HG03060 (cell line): Measurements from ENCODE around the gene MCHR1.
"Not testable (repeated sequence)": the region's sequence is repeated elsewhere in the genome, so short reads cannot be mapped to it uniquely, and the experiment has no call there.

Experiments
- ATAC-seq: cut with Tn5 transposase; IDR thresholded peaks from one replicate; pipeline ENCODE4 v1.9.1; 2021; ENCODE audit warnings: low read depth, moderate number of reproducible peaks; ENCODE audit not compliant: unreplicated experiment

Gene MCHR1

GRCh38 chr22:40685406-40685805 lies 6.1 kb downstream of the MCHR1 start:
- ATAC-seq = no peak

- ATAC-seq = no peak
Measured at GRCh38 chr22:40687706-40688105, 8.4 kb downstream of the MCHR1 start.

GRCh38 chr22:40690370-40690769 lies 11.1 kb downstream of the MCHR1 start:
- no peak for ATAC-seq

- no peak for ATAC-seq
Measured at GRCh38 chr22:40691532-40691931, 12.2 kb downstream of the MCHR1 start.

DNA sequence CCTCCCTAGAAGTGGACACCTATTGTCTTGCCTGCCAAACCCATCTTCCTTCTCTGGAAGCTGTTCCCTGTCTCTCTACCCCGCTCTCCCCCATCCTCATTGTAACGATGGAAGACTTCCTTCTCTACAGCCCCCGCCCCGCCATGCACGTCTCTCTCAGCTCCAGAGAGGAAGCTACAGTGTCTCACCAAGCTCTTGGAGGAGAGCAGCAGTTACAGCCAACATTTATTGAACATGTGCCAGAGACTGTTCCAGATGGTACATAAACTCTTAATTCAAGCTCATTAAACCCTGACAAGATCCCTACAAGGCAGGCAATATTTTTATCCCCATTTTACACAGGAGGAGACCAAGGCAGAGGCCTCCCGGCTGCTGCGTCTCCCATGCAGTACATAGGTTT lies 15.1 kb downstream of the MCHR1 start:
- no peak for ATAC-seq

DNA sequence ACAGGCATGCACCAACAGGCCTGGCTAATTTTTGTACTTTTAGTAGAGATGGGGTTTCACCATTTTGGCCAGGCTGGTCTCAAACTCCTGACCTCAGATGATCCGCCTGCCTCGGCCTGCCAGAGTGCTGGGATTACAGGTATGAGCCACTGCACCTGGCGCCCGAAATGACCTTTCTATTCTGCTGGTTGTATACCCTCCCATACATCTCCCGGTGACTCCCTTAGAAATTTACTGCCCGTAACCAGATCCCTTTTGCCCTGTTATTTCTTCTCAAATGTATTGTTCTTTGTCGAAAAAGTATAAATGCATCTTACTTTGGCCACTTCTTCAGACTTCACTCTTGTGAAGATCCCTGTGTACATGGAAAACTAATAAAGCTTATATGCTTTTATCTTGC lies 22.0 kb downstream of the MCHR1 start:
- ATAC-seq = no peak

GRCh38 chr22:40703174-40703573 lies 23.9 kb downstream of the MCHR1 start:
- no peak for ATAC-seq

- ATAC-seq = no peak
Measured at GRCh38 chr22:40703736-40704135, 24.5 kb downstream of the MCHR1 start.

GRCh38 chr22:40705918-40706682 lies 26.8 kb downstream of the MCHR1 start:
- no peak for ATAC-seq

- no peak for ATAC-seq
Measured at GRCh38 chr22:40707154-40707553, 27.9 kb downstream of the MCHR1 start.

DNA sequence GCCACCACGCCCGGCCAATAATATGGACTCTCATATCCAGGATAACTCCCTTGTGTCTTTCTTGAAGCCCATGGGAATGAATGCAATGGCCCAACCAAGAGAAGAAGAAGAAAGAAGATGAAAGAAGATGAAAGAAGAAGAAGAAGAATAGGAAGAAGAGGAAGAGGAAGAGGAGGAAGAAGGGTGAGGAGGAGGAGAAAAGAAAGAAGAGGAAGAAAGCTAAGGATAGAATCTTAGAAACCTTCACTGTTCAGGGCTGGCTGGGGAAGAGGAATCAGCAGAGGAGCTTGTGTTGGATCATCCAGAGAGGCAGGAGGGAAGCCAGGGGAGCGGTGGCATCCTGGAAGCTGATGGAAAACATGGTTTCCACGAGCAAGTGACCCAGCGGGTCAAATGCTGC lies 28.9 kb downstream of the MCHR1 start:
- no peak for ATAC-seq

GRCh38 chr22:40709752-40710413 lies 30.6 kb downstream of the MCHR1 start:
- ATAC-seq = no peak

DNA sequence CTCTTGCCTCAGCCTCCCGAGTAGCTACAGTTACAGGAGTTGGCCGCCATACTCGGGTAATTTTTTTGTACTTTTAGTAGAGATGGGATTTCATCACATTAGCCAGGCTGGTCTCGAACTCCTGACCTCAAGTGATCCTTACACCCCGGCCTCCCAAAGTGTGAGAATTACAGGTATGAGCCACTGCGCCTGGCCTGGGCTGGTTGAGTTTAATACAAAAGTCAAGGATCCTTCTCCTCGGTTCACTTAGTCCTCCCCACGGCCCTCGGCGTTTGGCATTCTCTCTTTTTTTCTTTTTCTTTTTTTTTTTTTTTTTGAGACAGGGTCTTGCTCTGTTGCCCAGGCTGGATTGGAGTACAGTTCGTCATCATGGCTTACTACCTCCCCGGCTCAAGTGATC lies 33.0 kb downstream of the MCHR1 start:
- no peak for ATAC-seq

- ATAC-seq = no peak
Measured at GRCh38 chr22:40714499-40715337, 35.4 kb downstream of the MCHR1 start.

DNA sequence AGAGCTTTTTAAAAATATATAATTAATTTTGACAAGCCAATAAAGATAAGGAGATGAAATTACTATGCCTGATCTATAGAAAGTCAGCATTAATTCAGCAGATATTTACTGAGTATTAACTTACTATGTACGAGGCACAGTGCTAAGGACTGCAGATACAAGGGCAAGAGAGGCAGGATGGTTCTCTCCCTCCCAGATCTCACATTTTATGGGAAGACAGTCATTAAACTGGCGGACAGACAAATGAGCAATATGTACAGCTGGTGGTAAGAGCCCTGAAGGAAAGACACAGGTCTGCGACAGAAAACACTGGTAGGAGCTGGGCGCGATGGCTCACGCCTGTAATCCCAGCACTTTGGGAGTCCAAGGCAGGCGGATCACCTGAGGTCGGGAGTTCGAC lies 36.8 kb downstream of the MCHR1 start:
- no peak for ATAC-seq

DNA sequence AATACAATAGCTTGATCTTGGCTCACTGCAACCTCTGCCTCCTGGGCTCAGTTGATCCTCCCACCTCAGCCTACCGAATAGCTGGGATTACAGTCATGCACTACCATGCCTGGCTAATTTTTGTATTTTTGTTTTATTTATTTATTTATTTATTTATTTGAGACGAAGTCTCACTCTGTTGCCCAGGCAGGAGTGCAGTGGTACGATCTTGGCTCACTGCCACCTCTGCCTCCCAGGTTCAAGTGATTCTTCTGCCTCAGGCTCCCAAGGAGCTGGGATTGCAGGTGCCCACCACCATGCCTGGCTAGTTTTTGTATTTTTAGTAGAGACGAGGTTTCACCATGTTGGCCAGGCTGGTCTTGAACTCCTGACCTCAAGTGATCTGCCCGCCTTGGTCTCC lies 38.4 kb downstream of the MCHR1 start:
- not testable (repeated sequence) for ATAC-seq

GRCh38 chr22:40718250-40719204 lies 39.2 kb downstream of the MCHR1 start:
- ATAC-seq = no peak

- no peak for ATAC-seq
Measured at GRCh38 chr22:40719599-40719998, 40.3 kb downstream of the MCHR1 start.

DNA sequence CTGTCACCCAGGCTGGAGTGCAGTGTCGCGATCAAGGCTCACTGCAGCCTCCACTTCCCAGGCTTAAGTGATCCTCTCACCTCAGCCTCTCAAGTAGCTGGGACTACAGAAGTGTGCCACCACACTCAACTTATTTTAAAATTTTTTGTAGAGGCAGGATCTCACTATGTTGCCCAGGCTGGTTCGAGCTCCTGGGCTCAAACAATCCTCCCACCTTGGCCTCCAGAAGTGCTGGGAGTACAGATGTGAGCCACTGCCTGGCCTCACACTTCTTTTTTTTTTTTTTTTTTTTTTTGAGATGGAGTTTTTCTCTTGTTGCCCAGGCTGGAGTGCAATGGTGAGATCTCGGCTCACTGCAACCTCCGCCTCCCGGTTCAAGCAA lies 40.9 kb downstream of the MCHR1 start:
- ATAC-seq = not testable (repeated sequence)

DNA sequence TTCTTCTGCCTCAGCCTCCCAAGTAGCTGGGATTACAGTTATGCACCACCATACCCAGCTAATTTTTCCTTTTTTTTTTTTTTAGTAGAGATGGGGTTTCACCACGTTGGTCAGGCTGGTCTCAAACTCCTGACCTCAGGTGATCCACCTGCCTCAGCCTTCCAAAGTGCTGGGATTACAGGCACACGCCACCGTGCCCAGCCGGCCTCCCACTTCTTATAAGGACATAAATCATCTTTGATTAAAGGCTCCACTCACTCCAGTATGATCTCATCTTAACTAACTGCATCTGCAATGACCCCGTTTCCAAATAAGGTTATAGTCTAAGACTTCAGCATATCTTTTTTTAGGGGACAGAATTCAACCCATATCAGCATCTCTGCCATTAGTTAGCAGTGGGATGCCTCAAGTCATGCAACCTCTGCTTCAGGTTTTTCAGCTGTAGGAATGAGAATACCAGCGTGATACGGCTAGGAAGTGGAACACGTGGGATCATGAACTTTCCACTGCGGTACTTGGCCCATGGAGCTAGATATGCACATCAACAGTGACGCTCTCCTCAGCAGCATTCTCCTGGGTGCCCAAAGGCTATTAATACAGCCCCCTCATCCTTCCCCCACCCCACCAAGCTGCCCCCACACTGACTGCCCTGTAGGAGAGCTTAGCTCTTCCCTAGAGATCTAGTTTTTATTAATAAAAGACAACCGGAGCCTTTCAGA lies 41.4 kb downstream of the MCHR1 start:
- no peak for ATAC-seq
